NCI-H345 (cell line): ENCODE data around the gene EID1.
"Not testable (repeated sequence)": the region's sequence is repeated elsewhere in the genome, so short reads cannot be mapped to it uniquely, and the experiment has no call there.

ENCODE experiments used
- DNase-seq: peaks from one replicate; lab custom pipeline; 2025; lab: John Stamatoyannopoulos, UW

EID1 gene

GRCh38 chr15:48869966-48870365 lies 8.0 kb upstream of the EID1 start:
- no peak for DNase-seq

- no peak for DNase-seq
Measured at GRCh38 chr15:48871542-48871941, 6.4 kb upstream of the EID1 start.

GRCh38 chr15:48872632-48873031 lies 5.3 kb upstream of the EID1 start:
- no peak for DNase-seq

- DNase-seq: no peak
Measured at GRCh38 chr15:48875241-48875960, 2.5 kb upstream of the EID1 start.

- DNase-seq: no peak
Measured at GRCh38 chr15:48876057-48876456, 1.9 kb upstream of the EID1 start.

- no peak for DNase-seq
Measured at GRCh38 chr15:48880070-48880634, 2.2 kb downstream of the EID1 start.

GRCh38 chr15:48883699-48884098 lies 5.8 kb downstream of the EID1 start:
- no peak for DNase-seq

GRCh38 chr15:48887144-48887543 lies 9.2 kb downstream of the EID1 start:
- DNase-seq: no peak

- DNase-seq: no peak
Measured at GRCh38 chr15:48888191-48888590, 10.3 kb downstream of the EID1 start.

GRCh38 chr15:48888836-48889235 lies 10.9 kb downstream of the EID1 start:
- DNase-seq: no peak

- no peak for DNase-seq
Measured at GRCh38 chr15:48889925-48890324, 12.0 kb downstream of the EID1 start.

GRCh38 chr15:48890375-48890972 lies 12.5 kb downstream of the EID1 start:
- no peak for DNase-seq

GRCh38 chr15:48891232-48891765 lies 13.4 kb downstream of the EID1 start:
- no peak for DNase-seq

GRCh38 chr15:48893311-48893710 lies 15.4 kb downstream of the EID1 start:
- no peak for DNase-seq

- no peak for DNase-seq
Measured at GRCh38 chr15:48896869-48897814, 19.2 kb downstream of the EID1 start.

- DNase-seq: no peak
Measured at GRCh38 chr15:48898032-48898431, 20.1 kb downstream of the EID1 start.

GRCh38 chr15:48898446-48898845 lies 20.5 kb downstream of the EID1 start:
- DNase-seq: no peak

GRCh38 chr15:48899793-48900192 lies 21.9 kb downstream of the EID1 start:
- no peak for DNase-seq

GRCh38 chr15:48904758-48905157 lies 26.8 kb downstream of the EID1 start:
- DNase-seq: no peak

GRCh38 chr15:48905216-48905615 lies 27.3 kb downstream of the EID1 start:
- no peak for DNase-seq

GRCh38 chr15:48905847-48906246 lies 27.9 kb downstream of the EID1 start:
- no peak for DNase-seq

- DNase-seq: not testable (repeated sequence)
Measured at GRCh38 chr15:48909313-48909712, 31.4 kb downstream of the EID1 start.
